GM12892 (cell line): ENCODE measurements around the gene NEU4.

Source experiments
- POLR2A ChIP-seq: IDR thresholded peaks from 2 replicates; pipeline ENCODE4 v1.6.1; 2011; ENCODE audit warnings: low read depth, low read length, control low read depth
- POLR2AphosphoS5 ChIP-seq: IDR thresholded peaks from 2 replicates; pipeline ENCODE4 v1.6.1; 2011; ENCODE audit warnings: low read depth, low read length, control low read depth
- TAF1 ChIP-seq: IDR thresholded peaks from 2 replicates; pipeline ENCODE4 v1.6.1; 2011; ENCODE audit warnings: low read depth, mild to moderate bottlenecking, control low read depth, low read length, borderline replicate concordance

DNA sequence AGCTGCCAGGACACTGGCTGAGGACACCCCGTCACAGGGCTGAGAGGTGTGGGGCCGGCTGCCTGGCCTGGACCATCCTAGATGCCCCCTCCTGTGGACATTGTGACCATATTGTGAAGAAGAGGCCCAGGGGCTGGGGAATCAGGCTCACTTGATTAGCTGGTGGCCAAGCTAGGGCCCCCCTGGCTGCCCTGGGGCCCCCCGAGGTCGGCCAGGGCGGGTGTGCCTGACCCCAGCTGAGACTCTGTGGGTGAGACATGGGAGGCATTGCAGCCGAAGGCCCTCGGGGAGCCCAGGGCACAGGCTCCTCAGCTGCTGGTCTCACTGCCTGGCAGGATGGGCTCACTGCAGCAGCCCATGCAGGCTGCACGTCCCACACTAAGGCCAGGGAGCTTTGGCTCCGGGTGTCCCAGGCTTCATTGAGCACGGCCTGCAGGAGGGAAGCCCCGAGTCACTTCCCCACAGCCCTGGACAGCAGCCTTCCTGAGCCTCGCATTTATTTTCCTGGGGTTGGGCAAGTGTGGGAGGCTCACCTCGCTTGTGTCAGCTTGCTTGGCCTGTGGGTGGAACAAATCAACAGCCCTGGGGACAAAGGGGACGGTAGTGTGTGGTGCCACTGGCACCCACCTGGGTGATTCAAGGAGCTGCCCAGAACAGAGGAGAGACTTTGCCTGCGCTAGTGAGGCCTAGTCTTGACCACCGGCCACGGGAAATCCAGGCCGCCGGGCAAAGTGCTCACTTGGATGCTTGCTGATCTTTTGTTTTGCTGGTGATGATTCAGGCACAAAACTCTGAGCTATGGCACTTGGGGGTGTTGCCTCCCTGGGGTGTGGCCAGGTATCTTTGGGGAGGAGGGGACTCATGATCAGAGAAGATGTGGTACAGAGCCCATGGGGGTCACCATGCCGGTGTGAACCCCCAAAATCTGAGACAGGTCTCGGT is 31.0 kb upstream of the NEU4 start:
- TF ChIP-seq POLR2AphosphoS5 (no peak), POLR2A (no peak), TAF1 (no peak)
